NB4 (cell line): ENCODE measurements around the gene PRR14.
A peak's percentile ranks its signal among the peaks of the same experiment; 100 is the strongest.

Source experiments
- DNase-seq: peaks from one replicate; pipeline ENCODE4 v3.0.0; 2010; ENCODE audit warnings: low read depth
- H3K4me3 ChIP-seq: one replicate; pipeline ENCODE4 v1.5.1; 2011; ENCODE audit warnings: mild to moderate bottlenecking, low read depth, low read length, moderate library complexity
- MYC ChIP-seq: IDR thresholded peaks from 2 replicates; pipeline ENCODE4 v1.6.1; 2011; ENCODE audit warnings: low read depth, low read length
- POLR2A ChIP-seq: IDR thresholded peaks from 2 replicates; pipeline ENCODE4 v1.6.1; 2011; ENCODE audit warnings: mild to moderate bottlenecking; ENCODE audit not compliant: insufficient read length; ENCODE audit errors: extremely low read depth
- TF ChIP-seq, protein P1 (sequence below): IDR thresholded peaks from 2 replicates; pipeline ENCODE4 v1.6.1; 2011; ENCODE audit warnings: low read depth, low read length
- TF ChIP-seq, protein P2 (sequence below): IDR thresholded peaks from one replicate; pipeline ENCODE4 v1.5.1; 2012; ENCODE audit warnings: low read depth, low read length

The PRR14 gene

DNA sequence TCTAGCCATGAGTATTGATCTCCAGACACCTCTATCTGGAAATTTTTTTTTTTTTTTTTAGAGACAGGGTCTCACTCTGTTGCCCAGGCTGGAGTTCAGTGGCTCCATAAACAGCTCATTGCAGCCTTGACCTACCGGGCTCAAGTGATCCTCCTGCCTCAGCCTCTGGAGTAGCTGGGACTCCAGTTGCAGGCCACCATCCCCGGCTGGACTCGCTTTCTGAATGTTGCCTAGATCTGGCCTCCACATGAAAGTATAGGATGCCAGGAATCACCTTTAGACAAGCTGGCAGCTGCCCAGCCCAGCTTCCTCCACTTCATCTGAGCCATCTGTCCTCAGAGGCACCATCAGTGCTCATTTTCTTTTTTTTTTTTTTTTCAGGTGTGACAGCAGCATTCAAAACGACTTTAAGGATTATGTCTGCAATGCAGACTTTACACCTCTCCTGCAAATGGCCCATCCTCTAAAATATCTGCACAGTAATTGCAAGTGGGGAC, 6.4 kb upstream of the PRR14 start:
- DNase-seq: no peak

DNA sequence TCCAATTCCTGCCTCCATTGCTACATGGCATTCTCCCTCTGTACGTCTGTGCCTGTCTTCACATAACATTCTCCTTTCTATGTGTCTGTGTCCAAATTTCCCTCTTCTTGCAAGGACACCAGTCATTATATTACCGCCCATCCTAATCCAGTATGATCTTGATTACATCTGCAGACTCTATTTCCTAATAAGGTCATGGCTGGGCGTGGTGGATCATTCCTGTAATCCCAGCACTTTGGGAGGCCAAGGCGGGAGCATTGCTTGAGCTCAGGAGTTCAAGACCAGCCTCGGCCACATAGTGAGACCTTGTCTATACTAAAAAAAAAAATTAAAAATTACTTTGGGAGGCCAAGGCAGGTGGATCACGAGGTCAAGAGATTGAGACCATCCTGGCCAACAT, 5.0 kb upstream of the PRR14 start:
- H3K4me3 ChIP-seq: no peak overlapping the region
- TF ChIP-seq, protein P1, sequence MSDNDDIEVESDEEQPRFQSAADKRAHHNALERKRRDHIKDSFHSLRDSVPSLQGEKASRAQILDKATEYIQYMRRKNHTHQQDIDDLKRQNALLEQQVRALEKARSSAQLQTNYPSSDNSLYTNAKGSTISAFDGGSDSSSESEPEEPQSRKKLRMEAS: no peak
- TF ChIP-seq POLR2A: no peak
- TF ChIP-seq, protein P2, sequence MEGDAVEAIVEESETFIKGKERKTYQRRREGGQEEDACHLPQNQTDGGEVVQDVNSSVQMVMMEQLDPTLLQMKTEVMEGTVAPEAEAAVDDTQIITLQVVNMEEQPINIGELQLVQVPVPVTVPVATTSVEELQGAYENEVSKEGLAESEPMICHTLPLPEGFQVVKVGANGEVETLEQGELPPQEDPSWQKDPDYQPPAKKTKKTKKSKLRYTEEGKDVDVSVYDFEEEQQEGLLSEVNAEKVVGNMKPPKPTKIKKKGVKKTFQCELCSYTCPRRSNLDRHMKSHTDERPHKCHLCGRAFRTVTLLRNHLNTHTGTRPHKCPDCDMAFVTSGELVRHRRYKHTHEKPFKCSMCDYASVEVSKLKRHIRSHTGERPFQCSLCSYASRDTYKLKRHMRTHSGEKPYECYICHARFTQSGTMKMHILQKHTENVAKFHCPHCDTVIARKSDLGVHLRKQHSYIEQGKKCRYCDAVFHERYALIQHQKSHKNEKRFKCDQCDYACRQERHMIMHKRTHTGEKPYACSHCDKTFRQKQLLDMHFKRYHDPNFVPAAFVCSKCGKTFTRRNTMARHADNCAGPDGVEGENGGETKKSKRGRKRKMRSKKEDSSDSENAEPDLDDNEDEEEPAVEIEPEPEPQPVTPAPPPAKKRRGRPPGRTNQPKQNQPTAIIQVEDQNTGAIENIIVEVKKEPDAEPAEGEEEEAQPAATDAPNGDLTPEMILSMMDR: no peak
- no peak for TF ChIP-seq MYC
- DNase-seq: no peak

More for the DNA sequence above, 6.4 kb upstream of the PRR14 start:
- TF ChIP-seq, protein P2: no peak
- TF ChIP-seq POLR2A (no peak), MYC (no peak)
- TF ChIP-seq, protein P1: no peak
- H3K4me3 ChIP-seq: no peak overlapping the region

DNA sequence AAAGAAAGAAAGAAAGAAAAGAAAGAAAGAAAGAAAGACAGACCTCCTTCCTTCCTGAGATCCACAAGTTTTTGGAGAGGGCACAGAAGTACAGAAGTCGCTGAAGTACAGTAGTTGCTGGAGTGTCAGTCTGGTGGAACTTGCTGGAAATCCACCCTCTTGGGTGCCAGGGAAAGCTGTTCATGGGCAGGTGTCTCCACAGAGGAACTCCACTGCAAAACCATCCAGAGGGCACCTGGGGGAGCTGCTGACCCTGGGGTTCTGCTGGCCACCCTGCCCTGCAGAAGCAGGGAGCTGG, 3.5 kb upstream of the PRR14 start:
- H3K4me3 ChIP-seq: no peak overlapping the region
- DNase-seq: no peak
- TF ChIP-seq, protein P1: no peak
- TF ChIP-seq, protein P2: no peak
- no peak for TF ChIP-seq MYC
- no peak for TF ChIP-seq POLR2A

DNA sequence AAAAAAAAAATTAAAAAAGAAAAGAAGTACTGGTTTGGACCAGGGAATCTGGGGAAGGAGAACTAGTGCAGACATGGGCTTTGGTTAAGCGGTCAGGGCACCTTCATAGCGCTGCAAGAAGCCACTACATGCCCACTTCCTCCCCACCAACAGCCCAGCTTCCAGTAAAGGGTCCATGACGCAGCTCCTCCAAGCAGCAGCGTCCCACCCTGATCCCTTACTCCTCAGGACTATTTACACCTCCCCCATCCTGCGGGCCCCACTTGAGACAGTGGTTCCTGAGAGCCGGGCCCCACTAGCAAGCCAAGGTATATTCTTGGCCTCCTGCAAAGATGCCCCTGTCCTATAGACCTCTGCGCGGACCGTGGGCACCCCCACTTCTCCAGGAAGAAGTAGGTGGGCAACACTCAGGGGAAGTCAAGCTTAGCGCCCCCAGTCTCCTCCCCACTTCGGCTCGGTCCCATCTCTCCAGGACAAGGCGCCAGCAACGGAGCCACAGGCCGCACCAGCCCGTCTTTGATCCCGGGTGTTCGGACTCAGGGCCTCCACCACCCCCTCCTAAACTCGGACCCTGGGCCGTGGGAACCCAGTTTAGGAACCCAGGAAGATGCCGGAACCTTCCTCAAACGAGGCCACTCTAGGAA, 913 bp upstream of the PRR14 start:
- DNase-seq: peak; percentile 45
- TF ChIP-seq MYC (no peak), POLR2A (peak; percentile 27)
- TF ChIP-seq, protein P2: no peak
- H3K4me3 ChIP-seq: peak overlapping the region; percentile 50

DNA sequence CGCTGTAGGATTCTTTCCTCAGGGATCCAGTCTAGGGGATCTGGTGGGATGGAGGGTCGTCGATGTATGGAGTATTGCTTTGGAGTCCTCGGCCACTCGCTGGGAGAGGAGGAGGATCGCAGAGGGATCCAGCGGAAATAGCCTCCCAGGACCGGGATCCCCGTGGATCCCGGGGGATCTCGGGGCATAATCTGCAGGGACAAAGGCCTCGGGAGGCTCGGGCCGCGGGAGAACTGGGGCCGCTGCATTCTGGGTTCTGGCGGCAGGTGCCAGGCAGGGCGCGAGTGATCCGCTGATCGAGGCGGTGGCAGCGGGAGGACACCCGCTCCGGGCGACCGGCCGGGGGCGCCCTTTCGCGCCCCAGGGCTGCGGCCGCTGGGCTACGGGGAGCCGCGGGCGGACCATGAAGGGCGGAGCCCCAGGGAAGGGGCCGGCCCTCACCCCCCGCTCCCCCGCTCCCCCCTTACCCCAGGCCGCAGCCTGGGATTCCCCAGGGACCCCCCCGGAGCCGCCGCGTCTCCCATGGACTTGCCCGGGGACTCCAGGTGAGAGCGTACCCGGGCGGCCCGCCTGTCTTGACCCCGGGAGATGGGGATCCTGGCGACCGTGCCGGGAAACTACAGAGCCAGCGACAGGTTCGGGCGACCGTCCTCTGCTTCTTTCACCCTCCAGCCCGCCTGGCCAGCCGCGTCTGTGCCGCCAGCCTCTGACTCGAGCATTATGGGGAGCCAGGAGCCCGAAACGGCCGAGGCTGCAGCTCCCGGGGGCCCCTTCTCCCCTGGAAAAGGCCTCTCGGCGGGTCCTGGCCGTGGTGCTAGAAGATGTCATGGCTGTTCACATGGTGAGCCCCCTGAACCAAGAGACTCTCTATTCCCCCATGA, 604 bp downstream of the PRR14 start:
- TF ChIP-seq, protein P1: 0 out of 2 replicates have a peak, but pooled peaks have one; percentile 28
- TF ChIP-seq POLR2A (peak; percentile 13), MYC (peak; percentile 62)
- TF ChIP-seq, protein P2: peak; percentile 44
- peak overlapping the region; percentile 74 for H3K4me3 ChIP-seq
- DNase-seq: peak; percentile 86
